B cell (primary cell): ENCODE measurements around the gene ARHGAP29. TPM values are rescaled to one million over a fixed set of nuclear protein-coding genes. Genes with fewer than 3 reads are reported as not detected.
"Not testable (repeated sequence)": the region's sequence is repeated elsewhere in the genome, so short reads cannot be mapped to it uniquely, and the experiment has no call there.

ENCODE experiments used
- ATAC-seq: fragments of 200-7000 bp; cut with Tn5 transposase; one replicate; pipeline ENCODE4 v1.10.0; 2021; ENCODE audit warnings: low read depth, mild to moderate bottlenecking, moderate number of reproducible peaks, moderate library complexity
- CTCF ChIA-PET: fragments of 350-600 bp; sonication (Branson Sonifier 250); formaldehyde crosslinking; loops from one replicate; lab custom pipeline; 2021; ENCODE audit warnings: antibody characterized with exemption, inconsistent platforms; lab: Charles Lee
- POLR2A ChIA-PET: fragments of 350-600 bp; sonication (Branson Sonifier 250); formaldehyde crosslinking; loops from one replicate; lab custom pipeline; 2021; ENCODE audit warnings: antibody characterized with exemption; lab: Charles Lee
- DNase-seq: peaks from one replicate; pipeline ENCODE4 v3.0.0; 2013
- H2AFZ ChIP-seq: 2 replicates; pipeline ENCODE4 v1.6.1; 2012; ENCODE audit warnings: mild to moderate bottlenecking, low read depth, low read length; ENCODE audit not compliant: insufficient read depth, poor library complexity, severe bottlenecking
- H3K27ac ChIP-seq, 2 donors: 1 replicate in 1 of 2; 2 replicates in 1 of 2; pipeline ENCODE4 v1.5.1; 2012 to 2013; ENCODE audit warnings: low read length in 2 of 2, mild to moderate bottlenecking in 2 of 2, moderate library complexity in 1 of 2
- H3K27me3 ChIP-seq, 4 experiments: fragments of 200-600 bp in 1 of 4; sonication (generic) in 1 of 4; replicated peaks in 1 of 4; 1 replicate in 2 of 4; 2 replicates in 2 of 4; pipeline versions ENCODE4 v1.6.1 to v1.7.0; 2013 to 2016; ENCODE audit warnings: low read length in 3 of 4, mild to moderate bottlenecking in 2 of 4, mixed read lengths in 1 of 4, moderate library complexity in 1 of 4; ENCODE audit not compliant: insufficient read depth in 4 of 4, control insufficient read depth in 3 of 4; ENCODE audit errors: control extremely low read depth in 1 of 4
- H3K36me3 ChIP-seq, 2 experiments: replicated peaks in 1 of 2; 1 replicate in 1 of 2; 2 replicates in 1 of 2; pipeline versions ENCODE4 v1.6.1 to v1.7.1; 2013; ENCODE audit warnings: low read length in 1 of 2; ENCODE audit not compliant: insufficient read depth in 2 of 2, control insufficient read depth in 1 of 2; ENCODE audit errors: control extremely low read depth in 1 of 2, extremely low read depth in 1 of 2
- H3K4me1 ChIP-seq, 2 donors: fragments of 200-600 bp in 1 of 2; sonication (generic) in 1 of 2; 1 replicate in 1 of 2; 2 replicates in 1 of 2; pipeline versions ENCODE4 v1.5.1 to v1.6.1; 2013 to 2017; ENCODE audit warnings: low read length in 2 of 2; ENCODE audit not compliant: control insufficient read depth in 2 of 2, insufficient read depth in 2 of 2
- H3K4me2 ChIP-seq: replicated peaks from 2 replicates; pipeline ENCODE3; 2012; ENCODE audit warnings: mild to moderate bottlenecking, low read depth, low read length; ENCODE audit not compliant: poor library complexity, severe bottlenecking
- H3K4me3 ChIP-seq, 5 experiments: fragments of 200-600 bp in 1 of 5; sonication (generic) in 1 of 5; 1 replicate in 3 of 5; 2 replicates in 2 of 5; pipeline versions ENCODE4 v1.5.1 to v1.7.0; 2011 to 2016; ENCODE audit warnings: low read length in 4 of 5, mild to moderate bottlenecking in 4 of 5, low read depth in 2 of 5, control low read depth in 1 of 5, moderate library complexity in 1 of 5; ENCODE audit not compliant: insufficient read depth in 1 of 5; ENCODE audit errors: control extremely low read depth in 1 of 5, extremely low read depth in 1 of 5
- H3K79me2 ChIP-seq: fragments of 200-600 bp; sonication (generic); one replicate; pipeline ENCODE4 v1.6.0; 2016; ENCODE audit warnings: low read length; ENCODE audit not compliant: control insufficient read depth, insufficient read depth
- H3K9ac ChIP-seq: fragments of 200-600 bp; sonication (generic); 2 replicates; pipeline ENCODE4 v1.6.1; 2017; ENCODE audit warnings: mild to moderate bottlenecking, low read length, moderate library complexity
- H3K9me3 ChIP-seq, 3 donors: one replicate each; pipeline versions ENCODE4 v1.6.1 to v1.7.1; 2013; ENCODE audit warnings: low read length in 2 of 3; ENCODE audit not compliant: control insufficient read depth in 2 of 3, insufficient read depth in 1 of 3; ENCODE audit errors: control extremely low read depth in 1 of 3
- H4K20me1 ChIP-seq: 2 replicates; pipeline ENCODE4 v1.6.0; 2012; ENCODE audit warnings: mild to moderate bottlenecking, low read length; ENCODE audit not compliant: insufficient read depth, control insufficient read depth, poor library complexity, severe bottlenecking
- H3K27ac Mint-ChIP-seq: one replicate; pipeline ENCODE4 v1.8.0; 2021; ENCODE audit warnings: mixed read lengths
- H3K27me3 Mint-ChIP-seq: one replicate; pipeline ENCODE4 v1.8.0; 2021; ENCODE audit warnings: mixed read lengths
- H3K4me1 Mint-ChIP-seq: one replicate; pipeline ENCODE4 v1.8.0; 2021; ENCODE audit warnings: mixed read lengths
- H3K4me3 Mint-ChIP-seq: one replicate; pipeline ENCODE4 v1.8.0; 2021; ENCODE audit warnings: mixed read lengths
- H3K9me3 Mint-ChIP-seq: one replicate; pipeline ENCODE4 v1.8.0; 2022; ENCODE audit warnings: mixed read lengths; ENCODE audit not compliant: insufficient read depth
- EZH2 ChIP-seq: IDR thresholded peaks from 2 replicates; pipeline ENCODE4 v1.6.1; 2012; ENCODE audit warnings: borderline replicate concordance, low read depth, mild to moderate bottlenecking, moderate library complexity, low read length; ENCODE audit not compliant: insufficient read depth, poor library complexity, severe bottlenecking
- WGBS: methylation state at CpG from one replicate; pipeline ENCODE4 v1.1.5; 2013; ENCODE audit warnings: missing lambda C conversion rate; ENCODE audit not compliant: insufficient coverage; 5-methylcytosine and 5-hydroxymethylcytosine counted together
- intact Hi-C: fragments of 100-400 bp; cut with micrococcal nuclease; formaldehyde crosslinking; loops from one replicate; pipeline ENCODE4 v1.10.0; 2022
- polyA plus RNA-seq: library from polyadenylated mRNA; depleted of rRNA; stranded (reverse); fragments of >200 nt; gene quantifications from 2 replicates; pipeline ENCODE4 v1.2.3, GENCODE V29; 2012
- total RNA-seq, 2 donors: library from RNA; stranded (reverse); fragments of 120-200 nt in 1 of 2; gene quantifications; 1 replicate in 1 of 2; 2 replicates in 1 of 2; pipeline versions ENCODE4 v1.2.3 to v1.2.4, GENCODE V29; 2013 to 2022
- TF ChIP-seq, protein P1 (sequence below): fragments of 200-600 bp; IDR thresholded peaks from one replicate; pipeline ENCODE4 v1.8.0; 2022; ENCODE audit warnings: antibody characterized with exemption, mild to moderate bottlenecking

The ARHGAP29 gene
- total and polyA plus RNA-seq, 2 donors (not counting 1 experiment from before 2014, with no cell fraction given): not detected

DNA sequence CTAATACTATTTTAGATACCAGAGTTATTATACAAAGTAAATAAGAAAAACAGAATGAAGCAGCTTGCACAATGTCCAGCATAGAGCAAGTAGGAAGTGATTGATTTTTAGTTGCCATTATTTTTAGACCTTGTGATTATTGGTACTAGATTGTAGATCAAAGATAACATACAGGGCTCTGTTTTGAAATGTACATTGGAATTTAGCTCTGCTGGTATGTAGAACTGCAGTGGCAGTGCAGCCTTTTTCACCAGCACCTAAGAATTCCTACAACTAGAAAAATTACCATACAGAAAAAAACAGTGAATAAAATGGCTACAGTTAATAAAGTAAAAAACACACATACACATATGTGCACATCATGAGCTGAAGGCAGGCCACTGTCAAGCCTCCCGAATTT, 84.3 kb downstream of the ARHGAP29 start:
- DNase-seq (no peak), ATAC-seq (no peak)
- POLR2A ChIA-PET: no interaction called here
- H3K4me3 Mint-ChIP-seq: no peak overlapping the region
- no peaks in the 10 kb centered on the region for H3K9me3 ChIP-seq
- H3K79me2 ChIP-seq: no peaks in the 10 kb centered on the region
- no peak overlapping the region for H3K4me2 ChIP-seq
- no CpG with 5 or more reads among the region's 1 CpG for WGBS
- H2AFZ ChIP-seq: no peak overlapping the region
- no peak overlapping the region for H3K9ac ChIP-seq
- H4K20me1 ChIP-seq: no peaks in the 10 kb centered on the region
- intact Hi-C loops: no loop called here
- H3K27me3 ChIP-seq: no peaks in the 10 kb centered on the region
- H3K4me1 Mint-ChIP-seq: no peaks in the 10 kb centered on the region
- H3K27me3 Mint-ChIP-seq: no peaks in the 10 kb centered on the region
- TF ChIP-seq, protein P1, sequence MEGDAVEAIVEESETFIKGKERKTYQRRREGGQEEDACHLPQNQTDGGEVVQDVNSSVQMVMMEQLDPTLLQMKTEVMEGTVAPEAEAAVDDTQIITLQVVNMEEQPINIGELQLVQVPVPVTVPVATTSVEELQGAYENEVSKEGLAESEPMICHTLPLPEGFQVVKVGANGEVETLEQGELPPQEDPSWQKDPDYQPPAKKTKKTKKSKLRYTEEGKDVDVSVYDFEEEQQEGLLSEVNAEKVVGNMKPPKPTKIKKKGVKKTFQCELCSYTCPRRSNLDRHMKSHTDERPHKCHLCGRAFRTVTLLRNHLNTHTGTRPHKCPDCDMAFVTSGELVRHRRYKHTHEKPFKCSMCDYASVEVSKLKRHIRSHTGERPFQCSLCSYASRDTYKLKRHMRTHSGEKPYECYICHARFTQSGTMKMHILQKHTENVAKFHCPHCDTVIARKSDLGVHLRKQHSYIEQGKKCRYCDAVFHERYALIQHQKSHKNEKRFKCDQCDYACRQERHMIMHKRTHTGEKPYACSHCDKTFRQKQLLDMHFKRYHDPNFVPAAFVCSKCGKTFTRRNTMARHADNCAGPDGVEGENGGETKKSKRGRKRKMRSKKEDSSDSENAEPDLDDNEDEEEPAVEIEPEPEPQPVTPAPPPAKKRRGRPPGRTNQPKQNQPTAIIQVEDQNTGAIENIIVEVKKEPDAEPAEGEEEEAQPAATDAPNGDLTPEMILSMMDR: no peak
- TF ChIP-seq EZH2: no peak
- H3K27ac Mint-ChIP-seq: no peak overlapping the region
- no peak overlapping the region for H3K27ac ChIP-seq
- H3K36me3 ChIP-seq: no peaks in the 10 kb centered on the region
- no peaks in the 10 kb centered on the region for H3K4me1 ChIP-seq
- H3K9me3 Mint-ChIP-seq: no peaks in the 10 kb centered on the region
- no peak overlapping the region for H3K4me3 ChIP-seq
- CTCF ChIA-PET: no interaction called here

DNA sequence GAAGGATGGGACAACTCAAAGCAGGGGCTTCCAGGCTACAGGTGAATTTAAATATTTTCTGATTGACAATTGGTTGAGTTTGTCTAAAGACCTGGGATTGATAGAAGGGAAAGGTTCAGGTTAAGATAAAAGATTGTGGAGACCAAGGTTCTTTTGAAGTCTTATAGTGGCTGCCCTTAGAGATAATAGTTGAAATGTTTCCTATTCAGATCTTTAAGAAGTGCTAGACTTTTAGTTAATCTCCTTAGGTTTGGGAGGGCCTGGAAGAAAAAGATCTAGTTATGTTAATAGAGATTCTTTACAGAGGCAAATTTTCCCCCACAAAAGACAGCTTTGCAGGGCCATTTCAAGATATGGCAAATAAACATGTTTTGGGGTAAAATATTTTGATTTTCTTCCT, 88.2 kb downstream of the ARHGAP29 start:
- ATAC-seq, H4K20me1 ChIP-seq, H3K27me3 ChIP-seq, H3K9ac ChIP-seq, H3K36me3 ChIP-seq, H3K27ac ChIP-seq, H3K9me3 ChIP-seq, POLR2A ChIA-PET, H3K27me3 Mint-ChIP-seq, H3K4me1 ChIP-seq, H3K4me3 Mint-ChIP-seq, H3K79me2 ChIP-seq, H3K27ac Mint-ChIP-seq, H3K4me3 ChIP-seq, H3K9me3 Mint-ChIP-seq, H3K4me1 Mint-ChIP-seq, H2AFZ ChIP-seq, intact Hi-C loops, DNase-seq, H3K4me2 ChIP-seq, CTCF ChIA-PET: not testable (repeated sequence)
